HG03442 (cell line): ENCODE results near the gene POMT2.
"Not testable (repeated sequence)": the region's sequence is repeated elsewhere in the genome, so short reads cannot be mapped to it uniquely, and the experiment has no call there.

Experiments used
- ATAC-seq: cut with Tn5 transposase; IDR thresholded peaks from one replicate; pipeline ENCODE4 v1.9.1; 2021; ENCODE audit warnings: mild to moderate bottlenecking, moderate library complexity; ENCODE audit not compliant: unreplicated experiment

The POMT2 gene, protein sequence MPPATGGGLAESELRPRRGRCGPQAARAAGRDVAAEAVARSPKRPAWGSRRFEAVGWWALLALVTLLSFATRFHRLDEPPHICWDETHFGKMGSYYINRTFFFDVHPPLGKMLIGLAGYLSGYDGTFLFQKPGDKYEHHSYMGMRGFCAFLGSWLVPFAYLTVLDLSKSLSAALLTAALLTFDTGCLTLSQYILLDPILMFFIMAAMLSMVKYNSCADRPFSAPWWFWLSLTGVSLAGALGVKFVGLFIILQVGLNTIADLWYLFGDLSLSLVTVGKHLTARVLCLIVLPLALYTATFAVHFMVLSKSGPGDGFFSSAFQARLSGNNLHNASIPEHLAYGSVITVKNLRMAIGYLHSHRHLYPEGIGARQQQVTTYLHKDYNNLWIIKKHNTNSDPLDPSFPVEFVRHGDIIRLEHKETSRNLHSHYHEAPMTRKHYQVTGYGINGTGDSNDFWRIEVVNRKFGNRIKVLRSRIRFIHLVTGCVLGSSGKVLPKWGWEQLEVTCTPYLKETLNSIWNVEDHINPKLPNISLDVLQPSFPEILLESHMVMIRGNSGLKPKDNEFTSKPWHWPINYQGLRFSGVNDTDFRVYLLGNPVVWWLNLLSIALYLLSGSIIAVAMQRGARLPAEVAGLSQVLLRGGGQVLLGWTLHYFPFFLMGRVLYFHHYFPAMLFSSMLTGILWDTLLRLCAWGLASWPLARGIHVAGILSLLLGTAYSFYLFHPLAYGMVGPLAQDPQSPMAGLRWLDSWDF

GRCh38 chr14:77320238-77320935 is at the start of gene POMT2:
POMT2 (minus strand) TSS chr14:77320883; CDS start chr14:77320681, 202 bp downstream.
- ATAC-seq, result peak; percentile 66

DNA sequence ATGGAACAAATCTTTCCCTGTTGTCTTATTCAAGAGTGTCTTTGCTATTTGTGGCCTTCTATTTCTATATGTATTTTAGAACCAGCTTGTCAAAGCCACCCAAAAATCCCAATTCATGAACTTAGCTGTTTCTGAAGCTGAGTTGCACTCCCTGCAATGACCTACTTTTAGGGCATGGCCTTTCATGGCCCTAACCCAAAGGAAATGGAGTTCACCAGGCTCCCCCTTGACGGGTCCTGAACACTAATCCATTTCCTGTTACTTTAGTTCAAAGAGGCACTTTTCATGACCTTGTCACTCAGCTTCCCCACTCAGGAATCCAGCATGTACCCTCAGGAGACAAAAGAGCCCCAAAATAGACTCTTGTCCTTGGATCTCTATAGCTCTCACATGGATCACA is 48.6 kb upstream of the POMT2 start:
- no peak for ATAC-seq

DNA sequence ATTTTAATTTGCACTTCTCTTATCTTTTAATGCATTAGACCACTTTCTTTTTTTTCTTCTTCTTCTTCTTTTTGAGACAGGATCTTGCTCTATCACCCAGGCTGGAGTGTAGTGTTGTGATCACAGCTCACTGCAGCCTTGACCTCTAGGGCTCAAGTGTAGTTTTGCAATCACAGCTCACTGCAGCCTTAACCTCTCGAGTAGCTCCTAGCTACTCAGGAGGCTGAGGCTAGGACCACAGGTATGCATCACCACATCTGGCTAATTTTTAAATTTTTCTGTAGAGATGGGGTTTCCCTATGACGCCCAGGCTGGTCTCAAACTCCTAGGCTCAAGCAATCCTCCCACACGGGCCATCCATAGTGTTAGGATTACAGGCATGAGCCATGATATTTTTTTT is 43.5 kb upstream of the POMT2 start:
- no peak for ATAC-seq

- no peak for ATAC-seq
Measured at GRCh38 chr14:77359626-77360025, 38.9 kb upstream of the POMT2 start.

GRCh38 chr14:77356899-77357298 is 36.2 kb upstream of the POMT2 start:
- no peak for ATAC-seq

DNA sequence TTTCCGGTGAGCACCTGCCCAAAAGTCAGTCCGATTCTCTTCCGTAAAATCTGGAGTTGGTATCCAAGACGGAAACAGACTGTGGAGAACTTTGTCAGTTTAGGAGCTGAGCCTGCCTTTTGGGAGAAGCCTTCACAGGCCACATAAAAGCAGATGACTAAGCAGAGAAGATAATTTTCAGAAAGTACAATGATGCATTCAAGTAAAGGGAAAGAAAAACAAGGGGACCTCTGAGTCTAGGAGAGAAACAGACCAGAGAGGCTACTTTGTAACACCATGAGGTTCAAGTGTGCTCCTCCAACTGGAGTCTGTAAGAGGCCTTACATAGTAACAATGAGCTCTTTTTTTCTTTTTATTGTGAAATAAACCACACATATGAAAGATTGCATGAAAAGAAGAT is 35.1 kb upstream of the POMT2 start:
- no peak for ATAC-seq

DNA sequence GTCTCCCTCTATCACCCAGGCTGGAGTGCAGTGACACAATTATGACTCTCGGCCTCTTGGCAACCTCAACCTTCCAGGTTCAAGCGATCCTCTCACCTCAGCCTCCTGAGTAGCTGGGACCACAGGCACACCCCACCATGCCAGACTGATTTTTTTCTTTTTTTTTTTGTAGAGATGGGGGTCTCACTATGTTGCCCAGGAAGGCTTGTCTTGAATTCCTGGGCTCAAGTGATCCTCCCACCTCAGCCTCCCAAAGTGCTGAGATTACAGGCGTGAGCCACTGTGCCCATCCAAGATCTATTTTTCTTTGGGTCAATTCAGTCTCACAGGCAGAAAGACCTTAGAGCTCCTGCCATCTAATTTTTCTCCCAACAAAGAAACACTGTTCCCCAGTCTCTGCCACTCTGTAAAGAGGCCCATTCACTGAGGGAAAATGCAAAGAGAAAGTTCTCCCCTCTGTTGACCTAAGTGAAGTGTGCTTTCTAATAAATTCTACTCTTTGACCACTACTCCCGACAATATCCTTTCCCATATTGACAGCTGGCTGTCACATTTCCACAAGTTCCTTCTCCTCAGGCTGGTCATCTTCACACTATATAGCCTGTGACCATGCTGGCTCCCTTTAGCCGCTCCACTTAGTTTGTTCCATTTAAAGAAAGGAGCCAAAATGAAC is 32.9 kb upstream of the POMT2 start:
- no peak for ATAC-seq

DNA sequence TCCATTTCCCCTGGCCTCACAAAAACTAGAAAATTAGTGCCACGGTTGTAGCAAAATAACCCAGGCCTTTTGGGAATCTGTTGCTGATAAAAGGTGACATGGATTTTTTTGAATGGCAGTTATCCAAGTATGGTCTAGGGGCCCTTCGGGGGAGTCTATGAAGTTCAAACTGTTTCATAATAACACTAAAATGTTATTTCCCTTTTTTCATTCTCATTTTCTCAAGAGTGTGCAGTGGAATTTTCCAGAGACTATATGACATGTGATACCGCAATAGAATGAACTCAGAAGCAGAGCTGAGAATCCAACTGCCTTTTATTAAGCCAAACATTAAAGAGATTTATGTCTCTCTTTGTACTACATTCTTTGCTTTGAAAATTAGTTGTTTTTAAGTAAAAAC is 27.1 kb upstream of the POMT2 start:
- no peak for ATAC-seq

- no peak for ATAC-seq
Measured at GRCh38 chr14:77346495-77346894, 25.8 kb upstream of the POMT2 start.

DNA sequence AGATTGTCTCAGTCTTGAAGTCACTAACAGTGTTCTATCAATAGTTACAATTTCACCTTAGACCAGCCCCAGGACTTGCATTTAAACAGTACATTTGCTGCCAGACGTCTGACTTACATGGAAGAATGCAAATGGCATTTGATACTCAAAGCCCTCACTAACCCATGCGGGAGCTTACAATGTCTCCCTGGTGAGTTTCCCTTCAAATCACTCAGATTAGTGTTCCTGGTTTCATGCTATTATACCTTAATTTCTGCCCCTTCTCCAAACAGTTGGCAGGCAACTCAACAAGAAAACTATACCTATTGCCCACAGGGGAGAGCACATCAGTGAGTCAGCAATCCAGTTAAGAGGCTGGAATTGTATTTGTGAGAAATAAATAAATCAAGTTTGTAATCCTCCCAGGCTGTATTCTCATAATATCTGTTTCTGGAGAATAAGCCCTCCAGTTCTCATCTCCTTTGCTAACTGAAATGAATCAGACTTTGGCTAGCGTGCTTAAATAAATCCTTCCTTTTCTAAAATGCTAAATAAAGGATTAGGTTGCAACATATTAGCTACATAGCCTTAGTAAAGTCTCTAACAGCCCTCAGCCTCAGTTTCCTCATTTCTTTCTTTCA is 23.8 kb upstream of the POMT2 start:
- ATAC-seq, result no peak

DNA sequence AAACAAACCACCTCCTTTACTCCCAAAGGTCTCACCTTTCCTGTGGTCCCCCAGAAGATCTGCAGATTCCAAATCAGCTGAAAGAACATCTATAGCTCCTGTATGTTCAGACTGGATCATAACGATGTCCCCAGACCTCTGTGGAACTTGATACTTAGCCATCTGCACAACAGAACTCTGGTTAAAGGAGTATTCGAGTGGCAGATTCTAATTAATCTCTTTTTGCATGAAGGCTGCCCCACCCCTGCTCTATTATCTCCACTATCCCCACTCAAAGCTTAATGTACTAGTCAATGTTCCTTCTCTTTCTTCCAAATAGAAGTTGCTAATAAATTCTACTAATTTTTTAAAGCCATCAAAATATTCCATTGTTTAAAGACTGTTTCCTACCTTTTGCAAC is 23.0 kb upstream of the POMT2 start:
- ATAC-seq, result no peak

- ATAC-seq, result no peak
Measured at GRCh38 chr14:77342726-77343397, 22.2 kb upstream of the POMT2 start.

DNA sequence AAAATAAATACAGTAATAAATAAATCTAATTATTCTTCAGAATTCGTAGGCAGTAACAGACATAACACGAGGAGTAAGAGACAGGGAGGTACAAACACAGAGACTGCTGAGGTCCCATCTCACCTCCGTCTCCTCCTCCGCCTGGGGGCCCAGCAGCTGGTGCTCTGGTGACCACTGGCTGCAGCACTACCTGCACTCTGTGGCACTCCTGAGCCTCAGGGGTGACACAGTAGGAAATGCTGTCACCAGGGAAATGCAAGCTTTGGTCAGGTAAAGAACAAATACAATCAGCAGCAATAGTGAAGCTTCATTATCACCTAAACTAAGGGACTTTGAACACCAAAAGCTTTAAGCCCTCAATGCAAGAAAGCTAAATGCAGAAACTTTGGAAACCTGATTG is 19.7 kb upstream of the POMT2 start:
- ATAC-seq, result no peak

DNA sequence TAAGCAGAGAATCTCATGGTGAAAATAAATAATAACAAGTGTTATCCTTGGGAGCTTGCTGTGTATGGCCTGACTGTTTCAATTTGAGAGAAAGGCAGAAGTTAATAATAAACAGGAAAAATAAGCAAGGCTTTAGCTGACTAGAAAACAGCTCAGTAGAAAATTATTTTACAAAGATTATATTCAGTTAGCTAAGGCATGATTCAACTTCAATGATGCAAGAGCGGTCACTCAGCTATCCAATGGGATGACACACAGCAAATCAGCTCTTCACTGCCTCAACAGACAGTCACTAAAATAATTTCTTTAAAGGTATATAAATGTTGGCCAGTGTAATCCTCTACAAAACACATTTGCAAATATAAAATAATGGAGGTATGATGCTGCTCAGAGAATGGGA is 18.7 kb upstream of the POMT2 start:
- no peak for ATAC-seq

DNA sequence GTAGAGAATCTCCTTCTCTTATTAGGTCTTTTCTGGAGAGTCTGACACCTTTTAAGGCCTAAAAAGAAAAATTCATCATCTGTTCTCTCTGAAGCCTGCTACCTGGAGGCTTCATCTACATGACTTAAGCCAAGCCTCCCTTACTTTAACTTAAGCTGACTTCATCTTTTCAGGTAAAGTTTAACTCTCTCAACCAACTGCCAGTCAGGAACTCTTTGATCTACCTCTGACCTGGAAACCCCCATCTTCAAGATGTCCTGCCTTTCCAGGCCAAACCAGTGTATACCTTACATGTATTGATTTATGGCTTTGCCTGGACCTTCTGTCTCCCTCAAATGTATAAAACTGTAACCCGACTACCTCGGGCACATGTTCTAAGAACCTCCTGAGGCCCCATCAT is 17.6 kb upstream of the POMT2 start:
- ATAC-seq, result no peak

DNA sequence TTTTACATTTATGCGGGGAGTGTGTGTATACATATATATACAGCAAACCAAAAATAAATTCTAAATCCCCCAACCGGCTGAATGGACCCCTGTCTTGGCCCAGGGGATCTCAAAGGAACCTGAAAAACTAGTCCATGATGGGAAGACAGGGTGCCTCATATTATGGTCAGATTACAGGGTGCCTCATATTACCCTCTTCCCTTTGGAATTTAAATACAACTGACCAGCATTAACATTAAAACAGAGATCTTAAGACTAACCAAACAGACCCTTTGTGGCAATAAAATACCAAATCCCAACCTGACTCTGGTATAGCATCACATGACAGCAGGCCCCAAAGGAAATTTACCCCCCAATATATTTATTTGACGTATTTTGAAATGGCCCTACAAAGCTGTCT is 17.2 kb upstream of the POMT2 start:
- no peak for ATAC-seq

GRCh38 chr14:77337255-77337654 is 16.6 kb upstream of the POMT2 start:
- ATAC-seq, result not testable (repeated sequence)

GRCh38 chr14:77335576-77335975 is 14.9 kb upstream of the POMT2 start:
- ATAC-seq, result no peak

GRCh38 chr14:77329872-77330271 is 9.2 kb upstream of the POMT2 start:
- no peak for ATAC-seq

GRCh38 chr14:77327111-77327510 is 6.4 kb upstream of the POMT2 start:
- ATAC-seq, result no peak
